Endometrial microvascular endothelial cells (primary cell): Measurements from ENCODE around the gene SPSB4. TPM values are rescaled to one million over a fixed set of nuclear protein-coding genes. Genes with fewer than 3 reads are reported as not detected.

Source experiments
- in situ Hi-C: cut with HindIII; loops from 2 replicates; pipeline ENCODE4 v1.10.0; 2017; ENCODE audit warnings: low sequenced_read_pairs, low pct_unique_long_range_greater_than_20kb; ENCODE audit errors: inconsistent ontology term
- total RNA-seq: library from RNA; depleted of rRNA; stranded (reverse); fragments of >200 nt; gene quantifications from one replicate; pipeline ENCODE4 v1.2.3, GENCODE V29; 2015; ENCODE audit errors: inconsistent ontology term

SPSB4 gene
- total RNA-seq, 1 donor from 2014 or later = not detected

- in situ Hi-C loops = no loop called here
Observed at GRCh38 chr3:141087778-141088130, 36.6 kb downstream of the SPSB4 start.

GRCh38 chr3:141089339-141090152 is 38.4 kb downstream of the SPSB4 start:
- in situ Hi-C loops = no loop called here

GRCh38 chr3:141091426-141091825 is 40.3 kb downstream of the SPSB4 start:
- in situ Hi-C loops = no loop called here

GRCh38 chr3:141092663-141093062 is 41.5 kb downstream of the SPSB4 start:
- in situ Hi-C loops = no loop called here

GRCh38 chr3:141093397-141093796 is 42.2 kb downstream of the SPSB4 start:
- in situ Hi-C loops = no loop called here

GRCh38 chr3:141093971-141094684 is 43.0 kb downstream of the SPSB4 start:
- in situ Hi-C loops = no loop called here

- in situ Hi-C loops = no loop called here
Observed at GRCh38 chr3:141094790-141095545, 43.8 kb downstream of the SPSB4 start.

GRCh38 chr3:141095546-141095937 is 44.4 kb downstream of the SPSB4 start:
- in situ Hi-C loops = no loop called here

GRCh38 chr3:141096164-141096563 is 45.0 kb downstream of the SPSB4 start:
- in situ Hi-C loops = no loop called here

- in situ Hi-C loops = no loop called here
Observed at GRCh38 chr3:141096981-141097380, 45.8 kb downstream of the SPSB4 start.

- in situ Hi-C loops = no loop called here
Observed at GRCh38 chr3:141100112-141100511, 49.0 kb downstream of the SPSB4 start.

- in situ Hi-C loops = no loop called here
Observed at GRCh38 chr3:141100531-141101320, 49.6 kb downstream of the SPSB4 start.

GRCh38 chr3:141102372-141102771 is 51.2 kb downstream of the SPSB4 start:
- in situ Hi-C loops = no loop called here

- in situ Hi-C loops = no loop called here
Observed at GRCh38 chr3:141103067-141103466, 51.9 kb downstream of the SPSB4 start.

- in situ Hi-C loops = no loop called here
Observed at GRCh38 chr3:141103503-141103902, 52.4 kb downstream of the SPSB4 start.

GRCh38 chr3:141104151-141104821 is 53.1 kb downstream of the SPSB4 start:
- in situ Hi-C loops = no loop called here

GRCh38 chr3:141105828-141106628 is 54.9 kb downstream of the SPSB4 start:
- in situ Hi-C loops = no loop called here

- in situ Hi-C loops = no loop called here
Observed at GRCh38 chr3:141106842-141107241, 55.7 kb downstream of the SPSB4 start.
